KMS-11 (cell line): ENCODE data around the gene NTM.

Experiments used
- H2AFZ ChIP-seq: fragments of 200-600 bp; sonication (generic); 2 replicates; pipeline ENCODE4 v1.6.1; 2016; ENCODE audit warnings: antibody characterized with exemption, mixed run types, low read depth
- H3K27ac ChIP-seq: fragments of 200-600 bp; sonication (generic); 2 replicates; pipeline ENCODE4 v1.6.1; 2016; ENCODE audit warnings: mild to moderate bottlenecking, mixed run types
- H3K27me3 ChIP-seq: fragments of 200-600 bp; sonication (generic); 2 replicates; pipeline ENCODE4 v1.6.1; 2017; ENCODE audit warnings: mild to moderate bottlenecking, low read depth, mixed run types, moderate library complexity; ENCODE audit not compliant: insufficient read depth
- H3K36me3 ChIP-seq: fragments of 200-600 bp; sonication (generic); 2 replicates; pipeline ENCODE4 v1.6.1; 2017; ENCODE audit warnings: mild to moderate bottlenecking, mixed run types; ENCODE audit not compliant: insufficient read depth
- H3K4me1 ChIP-seq: fragments of 200-600 bp; sonication (generic); 2 replicates; pipeline ENCODE4 v1.6.1; 2016; ENCODE audit warnings: mild to moderate bottlenecking, low read depth, mixed run types; ENCODE audit not compliant: poor library complexity, severe bottlenecking
- H3K4me2 ChIP-seq: fragments of 200-600 bp; sonication (generic); 2 replicates; pipeline ENCODE4 v1.7.0; 2016; ENCODE audit warnings: mild to moderate bottlenecking, mixed run types
- H3K4me3 ChIP-seq: fragments of 200-600 bp; sonication (generic); IDR thresholded peaks from 2 replicates; pipeline ENCODE4 v1.6.1; 2017; ENCODE audit warnings: low read depth, low read length, mixed read lengths; ENCODE audit not compliant: insufficient read depth
- H3K79me2 ChIP-seq: fragments of 200-600 bp; sonication (generic); 2 replicates; pipeline ENCODE4 v1.6.1; 2016; ENCODE audit warnings: low read depth, mixed run types; ENCODE audit not compliant: insufficient read depth
- H3K9ac ChIP-seq: fragments of 200-600 bp; sonication (generic); 2 replicates; pipeline ENCODE4 v1.6.1; 2016; ENCODE audit warnings: mild to moderate bottlenecking, mixed run types
- H4K20me1 ChIP-seq: fragments of 200-600 bp; sonication (generic); 2 replicates; pipeline ENCODE4 v1.6.1; 2016; ENCODE audit warnings: mild to moderate bottlenecking, mixed run types; ENCODE audit not compliant: insufficient read depth
- CTCF ChIP-seq: fragments of 200-600 bp; sonication (generic); conservative IDR thresholded peaks from 2 replicates; pipeline ENCODE4 v1.6.1; 2017; ENCODE audit warnings: low read depth, mild to moderate bottlenecking, antibody characterized with exemption, low read length, moderate library complexity, mixed read lengths

The NTM gene

GRCh38 chr11:131652231-131652630 lies 281.8 kb downstream of the NTM start:
- Histone ChIP-seq H2AFZ (no peak overlapping the region), H3K9ac (no peak overlapping the region), H3K4me2 (no peak overlapping the region), H4K20me1 (no peaks in the 10 kb centered on the region), H3K79me2 (no peaks in the 10 kb centered on the region), H3K27ac (no peak overlapping the region), H3K27me3 (no peaks in the 10 kb centered on the region), H3K4me1 (no peaks in the 10 kb centered on the region), H3K36me3 (no peaks in the 10 kb centered on the region), H3K4me3 (no peak overlapping the region)
- TF ChIP-seq CTCF: no peak

DNA sequence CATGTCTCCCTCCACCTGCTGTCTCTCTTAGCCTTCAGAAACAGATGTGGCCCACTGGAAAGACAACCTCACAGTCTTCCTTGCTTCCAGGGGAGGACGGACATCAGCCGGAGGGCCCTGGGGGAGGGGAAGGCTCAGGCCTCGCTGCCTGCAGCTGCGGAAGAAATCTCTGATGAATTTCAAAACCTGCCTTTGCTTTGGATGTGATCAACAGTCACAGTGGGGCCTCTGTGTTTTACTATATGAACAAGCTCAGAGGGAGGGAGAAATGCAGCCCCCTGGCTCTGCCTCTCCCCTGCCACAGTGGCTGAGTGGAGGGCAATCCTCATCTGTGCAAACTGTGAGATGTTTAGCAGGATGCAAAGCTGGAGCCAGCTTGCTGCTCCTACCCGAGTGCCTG lies 282.8 kb downstream of the NTM start:
- H3K4me3 ChIP-seq: no peak overlapping the region
- no peak for TF ChIP-seq CTCF
- no peaks in the 10 kb centered on the region for H4K20me1 ChIP-seq
- no peaks in the 10 kb centered on the region for H3K36me3 ChIP-seq
- H3K4me1 ChIP-seq: no peaks in the 10 kb centered on the region
- no peak overlapping the region for H3K9ac ChIP-seq
- no peaks in the 10 kb centered on the region for H3K27me3 ChIP-seq
- no peak overlapping the region for H3K27ac ChIP-seq
- H2AFZ ChIP-seq: no peak overlapping the region
- H3K4me2 ChIP-seq: no peak overlapping the region
- H3K79me2 ChIP-seq: no peaks in the 10 kb centered on the region

GRCh38 chr11:131654849-131655248 lies 284.4 kb downstream of the NTM start:
- no peak for TF ChIP-seq CTCF
- H3K27ac ChIP-seq: no peak overlapping the region

GRCh38 chr11:131656179-131656838 lies 285.9 kb downstream of the NTM start:
- Histone ChIP-seq H4K20me1 (no peaks in the 10 kb centered on the region), H3K36me3 (no peaks in the 10 kb centered on the region), H3K79me2 (no peaks in the 10 kb centered on the region), H3K4me2 (no peak overlapping the region), H3K4me3 (no peak overlapping the region), H3K9ac (no peak overlapping the region), H2AFZ (no peak overlapping the region), H3K27me3 (no peaks in the 10 kb centered on the region), H3K27ac (no peak overlapping the region), H3K4me1 (no peaks in the 10 kb centered on the region)
- TF ChIP-seq CTCF: no peak

More at GRCh38 chr11:131654849-131655248, 284.4 kb downstream of the NTM start:
- Histone ChIP-seq H3K9ac (no peak overlapping the region), H3K4me2 (no peak overlapping the region), H3K36me3 (no peaks in the 10 kb centered on the region), H3K4me3 (no peak overlapping the region), H3K79me2 (no peaks in the 10 kb centered on the region), H2AFZ (no peak overlapping the region), H3K27me3 (no peaks in the 10 kb centered on the region), H3K4me1 (no peaks in the 10 kb centered on the region), H4K20me1 (no peaks in the 10 kb centered on the region)
